CD4-positive, alpha-beta T cell treated with Interleukin-12 subunit alpha and Interleukin-12 subunit beta, for 1 hour (primary cell): Measurements from ENCODE around the gene SLC41A1.
A peak's percentile ranks its signal among the peaks of the same experiment; 100 is the strongest.

Experiments used
- DNase-seq: peaks from one replicate; pipeline ENCODE4 v3.0.0-alpha.2; 2020

SLC41A1 gene

GRCh38 chr1:205750138-205751035, 62.6 kb downstream of the SLC41A1 start, which contains the start of gene NUCKS1:
Gene NUCKS1, minus strand, starts transcription at chr1:205750182. Its CDS starts 209 bp downstream, at chr1:205749973.
- DNase-seq: peak; percentile 99

GRCh38 chr1:205749234-205750137, 63.5 kb downstream of the SLC41A1 start:
- peak; percentile 97 for DNase-seq

- DNase-seq: peak; percentile 33
These were observed 64.4 kb downstream of the SLC41A1 start for GRCh38 chr1:205748403-205749233.

DNA sequence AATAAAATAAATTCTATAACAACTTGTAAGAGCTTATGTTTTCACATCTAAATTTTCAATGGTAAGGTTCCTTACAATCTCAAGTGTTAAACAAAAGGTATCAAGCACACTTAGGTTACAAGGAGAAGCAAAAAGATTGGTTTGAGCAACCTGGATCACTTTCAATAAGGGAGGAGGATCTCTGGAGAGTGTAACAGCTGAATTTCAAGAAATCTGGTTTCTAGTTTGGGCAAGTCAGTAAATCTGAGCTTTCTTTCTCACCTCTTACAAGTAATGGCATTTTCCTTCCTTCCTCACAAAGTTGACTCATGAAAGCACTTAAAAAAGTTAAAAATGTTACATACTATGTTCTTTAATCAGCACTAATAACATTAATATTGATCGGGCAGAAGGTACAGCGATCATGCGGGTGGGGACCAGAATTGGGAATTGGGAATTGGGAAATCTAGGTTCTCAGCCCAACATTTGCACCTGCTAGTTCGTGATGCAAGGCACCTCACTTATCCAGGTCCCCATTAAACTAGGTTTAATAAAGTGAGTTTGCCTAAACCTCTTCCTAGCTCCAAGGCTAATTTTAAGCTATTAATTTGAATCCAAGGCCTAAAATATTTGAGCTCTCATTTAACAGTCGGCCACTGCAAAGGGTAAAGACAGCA, 66.1 kb downstream of the SLC41A1 start:
- no peak for DNase-seq

GRCh38 chr1:205744403-205744802, 68.6 kb downstream of the SLC41A1 start:
- DNase-seq: no peak

GRCh38 chr1:205743977-205744376, 69.0 kb downstream of the SLC41A1 start:
- DNase-seq: no peak

DNA sequence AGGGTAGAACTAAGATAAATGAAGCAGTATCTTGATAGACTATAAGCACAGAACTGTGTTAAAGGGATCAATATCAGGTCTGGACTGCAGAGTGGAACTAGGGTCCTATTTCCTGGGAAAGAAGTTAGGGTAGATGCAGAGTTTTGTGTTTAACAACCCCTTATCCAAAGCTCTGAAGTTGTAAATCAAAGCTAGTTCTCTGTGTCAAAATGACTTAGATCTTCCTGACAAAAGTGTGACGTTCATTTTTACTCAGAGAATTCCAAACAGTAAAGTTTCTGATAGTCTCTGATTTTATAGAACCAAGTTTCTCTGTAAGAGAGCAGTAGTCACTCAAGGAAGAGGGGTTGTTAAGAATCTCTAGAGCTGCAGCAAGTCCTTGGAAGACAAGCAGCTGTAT, 71.3 kb downstream of the SLC41A1 start:
- DNase-seq: no peak

GRCh38 chr1:205739348-205740160, 73.4 kb downstream of the SLC41A1 start:
- DNase-seq: no peak
